Astrocyte (in vitro differentiated cells and primary cell): Measurements from ENCODE around the gene MORN4.

Experiments used
- EZH2 ChIP-seq: IDR thresholded peaks from 2 replicates; pipeline ENCODE4 v1.6.1; 2012; ENCODE audit warnings: mild to moderate bottlenecking, low read length, inconsistent platforms; ENCODE audit not compliant: insufficient read depth
- TF ChIP-seq, protein P1 (sequence below): IDR thresholded peaks from 2 replicates; pipeline ENCODE4 v1.5.1; 2011; ENCODE audit warnings: low read depth, mild to moderate bottlenecking, inconsistent platforms, low read length, moderate library complexity; ENCODE audit not compliant: insufficient read depth

DNA sequence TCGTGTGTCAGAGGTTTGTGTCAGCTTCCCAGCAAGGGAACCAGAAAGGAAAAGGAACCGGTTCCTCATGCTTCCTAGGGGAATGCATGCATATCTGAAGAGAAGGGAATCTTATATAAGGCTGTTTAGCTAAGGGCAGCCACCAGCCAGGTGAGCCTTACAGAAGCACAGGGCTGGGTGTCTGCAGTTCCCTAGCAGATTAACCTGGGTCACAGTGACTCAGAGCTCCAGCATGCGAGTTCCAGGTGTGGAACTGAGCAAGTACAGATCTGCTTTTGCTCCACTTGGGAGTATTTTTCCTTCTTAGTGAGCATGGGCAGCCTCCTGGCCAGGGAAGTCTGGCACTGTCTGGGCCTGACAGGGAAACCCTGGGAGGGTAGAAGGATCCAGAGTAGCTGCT, 61.7 kb downstream of the MORN4 start:
- TF ChIP-seq, protein P1, sequence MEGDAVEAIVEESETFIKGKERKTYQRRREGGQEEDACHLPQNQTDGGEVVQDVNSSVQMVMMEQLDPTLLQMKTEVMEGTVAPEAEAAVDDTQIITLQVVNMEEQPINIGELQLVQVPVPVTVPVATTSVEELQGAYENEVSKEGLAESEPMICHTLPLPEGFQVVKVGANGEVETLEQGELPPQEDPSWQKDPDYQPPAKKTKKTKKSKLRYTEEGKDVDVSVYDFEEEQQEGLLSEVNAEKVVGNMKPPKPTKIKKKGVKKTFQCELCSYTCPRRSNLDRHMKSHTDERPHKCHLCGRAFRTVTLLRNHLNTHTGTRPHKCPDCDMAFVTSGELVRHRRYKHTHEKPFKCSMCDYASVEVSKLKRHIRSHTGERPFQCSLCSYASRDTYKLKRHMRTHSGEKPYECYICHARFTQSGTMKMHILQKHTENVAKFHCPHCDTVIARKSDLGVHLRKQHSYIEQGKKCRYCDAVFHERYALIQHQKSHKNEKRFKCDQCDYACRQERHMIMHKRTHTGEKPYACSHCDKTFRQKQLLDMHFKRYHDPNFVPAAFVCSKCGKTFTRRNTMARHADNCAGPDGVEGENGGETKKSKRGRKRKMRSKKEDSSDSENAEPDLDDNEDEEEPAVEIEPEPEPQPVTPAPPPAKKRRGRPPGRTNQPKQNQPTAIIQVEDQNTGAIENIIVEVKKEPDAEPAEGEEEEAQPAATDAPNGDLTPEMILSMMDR, result no peak
- no peak for TF ChIP-seq EZH2
